ENCODE results near the gene GPR162. TPM values are rescaled to one million over a fixed set of nuclear protein-coding genes. Genes with fewer than 3 reads are reported as not detected.

Gene GPR162
- total and polyA plus RNA-seq, 2 experiments from 2014 or later, result 2.3 TPM

DNA sequence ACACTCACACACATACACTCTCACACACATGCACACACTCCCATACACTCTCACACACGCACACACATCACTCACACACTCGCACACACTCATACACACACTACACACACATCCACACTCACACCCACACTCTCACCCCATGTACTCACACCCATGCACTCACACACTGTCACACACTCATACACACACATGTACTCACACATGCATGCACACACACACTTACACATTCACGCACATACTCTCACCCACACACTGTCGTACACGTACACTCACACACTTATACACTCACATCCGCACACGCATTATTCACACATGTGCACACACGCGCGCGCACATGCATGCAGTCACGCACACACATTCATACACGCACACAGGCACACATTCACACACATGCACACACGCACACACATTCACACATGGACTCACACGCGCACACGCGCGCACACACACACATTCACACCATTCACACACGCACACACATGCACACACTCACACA, 3.9 kb upstream of the GPR162 start:
- 96% methylated on average over 18 of the region's 20 CpGs for WGBS (ENCODE audit: low lambda C conversion rate, missing lambda C conversion rate)
- Histone ChIP-seq H3K4me2 (no peak overlapping the region), H3K9me2 (replicated peaks; ENCODE audit: insufficient read depth) (no peaks in the 10 kb centered on the region), H3K9me3 (ENCODE audit: low read depth) (no peaks in the 10 kb centered on the region), H3K27ac (no peak overlapping the region), H3K36me3 (replicated peaks; ENCODE audit: insufficient read depth, low read depth) (no peaks in the 10 kb centered on the region), H2AFZ (no peak overlapping the region), H4K20me1 (ENCODE audit: insufficient read depth, poor library complexity, severe bottlenecking) (no peaks in the 10 kb centered on the region), H3K79me2 (no peaks in the 10 kb centered on the region), H3K27me3 (peaks cover 1% of the 10 kb centered on the region), H3K4me3 (no peak overlapping the region), H3K4me1 (ENCODE audit: insufficient read depth) (peaks cover 10% of the 10 kb centered on the region)
- DNase-seq (ENCODE audit: low spot score), result no peak
- no peak for TF ChIP-seq EZH2 (IDR thresholded peaks at IDR 0.05; ENCODE audit: borderline replicate concordance)
- TF ChIP-seq, protein P1, sequence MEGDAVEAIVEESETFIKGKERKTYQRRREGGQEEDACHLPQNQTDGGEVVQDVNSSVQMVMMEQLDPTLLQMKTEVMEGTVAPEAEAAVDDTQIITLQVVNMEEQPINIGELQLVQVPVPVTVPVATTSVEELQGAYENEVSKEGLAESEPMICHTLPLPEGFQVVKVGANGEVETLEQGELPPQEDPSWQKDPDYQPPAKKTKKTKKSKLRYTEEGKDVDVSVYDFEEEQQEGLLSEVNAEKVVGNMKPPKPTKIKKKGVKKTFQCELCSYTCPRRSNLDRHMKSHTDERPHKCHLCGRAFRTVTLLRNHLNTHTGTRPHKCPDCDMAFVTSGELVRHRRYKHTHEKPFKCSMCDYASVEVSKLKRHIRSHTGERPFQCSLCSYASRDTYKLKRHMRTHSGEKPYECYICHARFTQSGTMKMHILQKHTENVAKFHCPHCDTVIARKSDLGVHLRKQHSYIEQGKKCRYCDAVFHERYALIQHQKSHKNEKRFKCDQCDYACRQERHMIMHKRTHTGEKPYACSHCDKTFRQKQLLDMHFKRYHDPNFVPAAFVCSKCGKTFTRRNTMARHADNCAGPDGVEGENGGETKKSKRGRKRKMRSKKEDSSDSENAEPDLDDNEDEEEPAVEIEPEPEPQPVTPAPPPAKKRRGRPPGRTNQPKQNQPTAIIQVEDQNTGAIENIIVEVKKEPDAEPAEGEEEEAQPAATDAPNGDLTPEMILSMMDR (IDR thresholded peaks at IDR 0.05; ENCODE audit: poor library complexity), result no peak

DNA sequence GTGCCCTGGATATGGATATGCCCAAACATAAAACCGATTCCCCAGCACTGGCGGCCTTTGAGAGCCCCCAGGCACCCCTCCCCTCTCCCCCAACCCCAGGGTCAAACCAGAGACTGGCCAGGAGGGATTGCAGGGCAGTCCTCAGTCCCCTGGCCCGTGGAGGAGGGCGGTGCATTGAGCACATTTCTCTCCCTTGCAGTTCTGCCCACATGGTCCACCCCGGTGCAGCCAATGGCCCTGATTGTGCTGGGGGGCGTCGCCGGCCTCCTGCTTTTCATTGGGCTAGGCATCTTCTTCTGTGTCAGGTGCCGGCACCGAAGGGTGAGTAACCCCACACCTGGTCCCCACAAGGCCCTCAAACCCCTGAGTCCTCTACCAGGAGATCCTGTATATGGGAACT, 3.4 kb upstream of the GPR162 start:
- Histone ChIP-seq H2AFZ (no peak overlapping the region), H3K36me3 (replicated peaks; ENCODE audit: insufficient read depth, low read depth) (no peaks in the 10 kb centered on the region), H3K79me2 (no peaks in the 10 kb centered on the region), H3K9me2 (replicated peaks; ENCODE audit: insufficient read depth) (no peaks in the 10 kb centered on the region), H3K4me3 (no peak overlapping the region), H3K27ac (no peak overlapping the region), H3K9me3 (ENCODE audit: low read depth) (no peaks in the 10 kb centered on the region), H3K4me2 (no peak overlapping the region), H3K4me1 (ENCODE audit: insufficient read depth) (peaks cover 10% of the 10 kb centered on the region), H3K27me3 (peaks cover 5% of the 10 kb centered on the region), H4K20me1 (ENCODE audit: insufficient read depth, poor library complexity, severe bottlenecking) (no peaks in the 10 kb centered on the region)
- WGBS (ENCODE audit: low lambda C conversion rate, missing lambda C conversion rate), result 44% methylated on average over 8 of the region's 10 CpGs
- TF ChIP-seq, protein P1 (IDR thresholded peaks at IDR 0.05; ENCODE audit: poor library complexity), result no peak
- TF ChIP-seq EZH2phosphoT487 (IDR thresholded peaks at IDR 0.05; ENCODE audit: low read depth, severe bottlenecking, unreplicated experiment) (no peak), EZH2 (IDR thresholded peaks at IDR 0.05; ENCODE audit: borderline replicate concordance) (no peak)
- DNase-seq (ENCODE audit: low spot score), result peak; percentile 20

DNA sequence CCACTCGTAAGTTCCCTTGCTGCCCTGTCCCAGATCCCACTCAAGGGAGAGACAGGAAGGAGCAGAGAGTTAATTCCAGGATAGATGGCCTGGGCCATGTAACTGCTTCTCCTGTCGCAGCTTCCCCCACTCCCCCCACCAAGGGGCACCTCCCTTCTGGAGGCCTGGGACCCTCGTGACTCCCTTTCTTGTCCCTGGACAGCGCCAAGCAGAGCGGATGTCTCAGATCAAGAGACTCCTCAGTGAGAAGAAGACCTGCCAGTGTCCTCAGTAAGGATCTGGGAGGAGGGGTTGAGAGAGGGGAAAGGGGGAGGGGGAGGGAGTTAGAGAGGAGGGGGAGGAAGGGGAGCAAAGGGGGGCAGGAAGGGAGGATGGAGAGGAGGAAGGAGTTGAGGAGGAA, 3.0 kb upstream of the GPR162 start:
- H3K27me3 ChIP-seq, result peaks cover 5% of the 10 kb centered on the region
- H3K79me2 ChIP-seq, result no peaks in the 10 kb centered on the region
- TF ChIP-seq EZH2 (IDR thresholded peaks at IDR 0.05; ENCODE audit: borderline replicate concordance) (no peak), EZH2phosphoT487 (IDR thresholded peaks at IDR 0.05; ENCODE audit: low read depth, severe bottlenecking, unreplicated experiment) (no peak)
- TF ChIP-seq, protein P1 (IDR thresholded peaks at IDR 0.05; ENCODE audit: poor library complexity), result no peak
- no peak overlapping the region for H2AFZ ChIP-seq
- no peaks in the 10 kb centered on the region for H3K36me3 ChIP-seq (replicated peaks; ENCODE audit: insufficient read depth, low read depth)
- DNase-seq (ENCODE audit: low spot score), result no peak
- H3K27ac ChIP-seq, result no peak overlapping the region
- 72% methylated on average over 5 of the region's 5 CpGs for WGBS (ENCODE audit: low lambda C conversion rate, missing lambda C conversion rate)
- no peak overlapping the region for H3K4me3 ChIP-seq
- H3K4me2 ChIP-seq, result no peak overlapping the region
- peaks cover 10% of the 10 kb centered on the region for H3K4me1 ChIP-seq (ENCODE audit: insufficient read depth)
- H3K9me3 ChIP-seq (ENCODE audit: low read depth), result no peaks in the 10 kb centered on the region
- no peaks in the 10 kb centered on the region for H4K20me1 ChIP-seq (ENCODE audit: insufficient read depth, poor library complexity, severe bottlenecking)
- H3K9me2 ChIP-seq (replicated peaks; ENCODE audit: insufficient read depth), result no peaks in the 10 kb centered on the region

Measured in hepatocyte (in vitro differentiated cells).